ENCODE measurements around the gene HDHD3.

Gene HDHD3

DNA sequence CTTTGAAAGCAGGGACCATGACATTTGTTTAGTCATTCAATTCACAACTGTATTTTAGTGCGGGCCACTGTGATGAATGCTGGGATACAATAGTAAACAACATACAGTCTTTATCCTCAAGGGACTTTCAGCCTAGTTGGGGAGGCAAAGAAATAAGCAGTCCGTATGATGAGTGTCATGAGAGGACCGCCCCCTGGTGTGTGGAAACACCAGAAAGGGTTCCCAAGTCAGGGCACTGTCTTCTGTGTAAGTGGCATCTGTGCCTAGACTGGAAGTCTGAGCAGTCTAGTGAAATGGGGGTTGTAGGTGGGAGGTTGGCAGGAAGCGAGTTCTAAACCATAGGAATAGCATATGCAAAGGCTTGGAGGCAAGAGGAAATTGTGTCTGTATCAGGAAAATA, 40.6 kb upstream of the HDHD3 start:
- no peaks in the 10 kb centered on the region for H3K9me3 ChIP-seq (ENCODE audit: insufficient read depth, low read length)
- no peaks in the 10 kb centered on the region for H3F3A ChIP-seq (ENCODE audit: insufficient read depth)
- H3K27me3 ChIP-seq (ENCODE audit: low read length) = no peaks in the 10 kb centered on the region
- no peak overlapping the region for H3K27ac ChIP-seq (ENCODE audit: low read depth, low read length)
- H3K79me2 ChIP-seq (ENCODE audit: insufficient read depth, low read length) = no peaks in the 10 kb centered on the region
- H3K4me2 ChIP-seq (ENCODE audit: low read depth, low read length, poor library complexity, severe bottlenecking) = no peak overlapping the region
- H2AFZ ChIP-seq (ENCODE audit: low read depth, low read length, severe bottlenecking) = no peak overlapping the region
- no peak overlapping the region for H3K9ac ChIP-seq (ENCODE audit: low read length)
- no peaks in the 10 kb centered on the region for H3K9me2 ChIP-seq (replicated peaks; ENCODE audit: insufficient read depth, low read length)
- TF ChIP-seq, protein P1, sequence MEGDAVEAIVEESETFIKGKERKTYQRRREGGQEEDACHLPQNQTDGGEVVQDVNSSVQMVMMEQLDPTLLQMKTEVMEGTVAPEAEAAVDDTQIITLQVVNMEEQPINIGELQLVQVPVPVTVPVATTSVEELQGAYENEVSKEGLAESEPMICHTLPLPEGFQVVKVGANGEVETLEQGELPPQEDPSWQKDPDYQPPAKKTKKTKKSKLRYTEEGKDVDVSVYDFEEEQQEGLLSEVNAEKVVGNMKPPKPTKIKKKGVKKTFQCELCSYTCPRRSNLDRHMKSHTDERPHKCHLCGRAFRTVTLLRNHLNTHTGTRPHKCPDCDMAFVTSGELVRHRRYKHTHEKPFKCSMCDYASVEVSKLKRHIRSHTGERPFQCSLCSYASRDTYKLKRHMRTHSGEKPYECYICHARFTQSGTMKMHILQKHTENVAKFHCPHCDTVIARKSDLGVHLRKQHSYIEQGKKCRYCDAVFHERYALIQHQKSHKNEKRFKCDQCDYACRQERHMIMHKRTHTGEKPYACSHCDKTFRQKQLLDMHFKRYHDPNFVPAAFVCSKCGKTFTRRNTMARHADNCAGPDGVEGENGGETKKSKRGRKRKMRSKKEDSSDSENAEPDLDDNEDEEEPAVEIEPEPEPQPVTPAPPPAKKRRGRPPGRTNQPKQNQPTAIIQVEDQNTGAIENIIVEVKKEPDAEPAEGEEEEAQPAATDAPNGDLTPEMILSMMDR (IDR thresholded peaks at IDR 0.05; ENCODE audit: insufficient read depth, low read length, poor library complexity, severe bottlenecking) = no peak
- no peak for TF ChIP-seq EZH2phosphoT487 (conservative IDR thresholded peaks at IDR 0.05; ENCODE audit: low read length)
- H4K20me1 ChIP-seq (ENCODE audit: low read depth, low read length) = no peaks in the 10 kb centered on the region
- H3K36me3 ChIP-seq (ENCODE audit: low read length) = no peaks in the 10 kb centered on the region
- no peak overlapping the region for H3K4me3 ChIP-seq (ENCODE audit: insufficient read depth, low read length, poor library complexity, severe bottlenecking)

DNA sequence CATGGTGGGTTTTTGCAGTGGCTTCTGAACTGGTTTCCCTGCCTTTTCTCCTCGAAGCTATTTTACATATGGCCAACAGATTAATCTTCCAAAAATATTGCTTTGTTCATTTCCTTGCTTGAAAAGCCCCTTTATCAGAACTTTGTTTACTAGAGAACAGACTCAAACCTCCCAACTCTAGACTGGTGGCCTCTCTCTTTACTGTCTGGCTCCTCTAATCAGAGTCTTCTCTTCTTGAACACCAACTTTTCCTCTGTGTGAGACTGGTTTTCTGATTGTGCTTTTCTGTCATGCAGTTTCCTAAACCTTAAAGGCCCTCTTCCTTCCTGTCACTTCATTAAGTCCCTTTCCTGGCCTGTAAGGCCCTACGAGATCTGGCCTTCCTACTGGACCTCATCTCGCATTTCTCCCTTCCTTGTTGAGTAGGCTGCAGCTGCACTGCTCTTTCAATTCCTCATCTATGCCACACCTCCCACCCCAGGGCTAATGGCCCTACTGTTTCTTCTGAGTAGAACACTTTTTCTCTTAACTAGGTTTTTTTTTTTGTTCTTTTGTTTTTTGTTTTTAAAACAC, 39.4 kb upstream of the HDHD3 start:
- Histone ChIP-seq H3K4me2 (ENCODE audit: low read depth, low read length, poor library complexity, severe bottlenecking) (peak overlapping the region; percentile 25), H2AFZ (ENCODE audit: low read depth, low read length, severe bottlenecking) (peak overlapping the region; percentile 17), H3K9me2 (replicated peaks; ENCODE audit: insufficient read depth, low read length) (no peaks in the 10 kb centered on the region), H3F3A (ENCODE audit: insufficient read depth) (no peaks in the 10 kb centered on the region), H3K4me3 (ENCODE audit: insufficient read depth, low read length, poor library complexity, severe bottlenecking) (no peak overlapping the region), H3K27ac (ENCODE audit: low read depth, low read length) (peak overlapping the region; percentile 9; the same call in 1 of the 2 replicates), H3K9me3 (ENCODE audit: insufficient read depth, low read length) (no peaks in the 10 kb centered on the region), H3K9ac (ENCODE audit: low read length) (no peak overlapping the region), H3K36me3 (ENCODE audit: low read length) (no peaks in the 10 kb centered on the region), H3K27me3 (ENCODE audit: low read length) (no peaks in the 10 kb centered on the region), H3K79me2 (ENCODE audit: insufficient read depth, low read length) (no peaks in the 10 kb centered on the region), H4K20me1 (ENCODE audit: low read depth, low read length) (no peaks in the 10 kb centered on the region)
- TF ChIP-seq, protein P1 (IDR thresholded peaks at IDR 0.05; ENCODE audit: insufficient read depth, low read length, poor library complexity, severe bottlenecking) = no peak
- TF ChIP-seq EZH2phosphoT487 (conservative IDR thresholded peaks at IDR 0.05; ENCODE audit: low read length) = no peak

GRCh38 chr9:113410207-113410864, 33.5 kb upstream of the HDHD3 start, which contains the start of the genes C9orf43 and POLE3:
Gene C9orf43, plus strand, starts transcription at chr9:113410747. Its CDS starts 2,747 bp downstream, at chr9:113413494.
Gene POLE3, minus strand, starts transcription at chr9:113410675. Its CDS starts 382 bp downstream, at chr9:113410293.
- H3K4me2 ChIP-seq (ENCODE audit: low read depth, low read length, poor library complexity, severe bottlenecking) = peak within 1 kb of the TSS; percentile 73
- peak within 1 kb of the TSS; percentile 56 for H2AFZ ChIP-seq (ENCODE audit: low read depth, low read length, severe bottlenecking)
- peaks cover 9% of the 10 kb centered on the region; the same call in 1 of the 2 replicates for H3K36me3 ChIP-seq (ENCODE audit: low read length)
- peak within 1 kb of the TSS; percentile 88 for H3K4me3 ChIP-seq (ENCODE audit: insufficient read depth, low read length, poor library complexity, severe bottlenecking)
- peak within 1 kb of the TSS; percentile 87 for H3K9ac ChIP-seq (ENCODE audit: low read length)
- TF ChIP-seq EZH2phosphoT487 (conservative IDR thresholded peaks at IDR 0.05; ENCODE audit: low read length) = no peak
- TF ChIP-seq, protein P1 (IDR thresholded peaks at IDR 0.05; ENCODE audit: insufficient read depth, low read length, poor library complexity, severe bottlenecking) = no peak
- H3K9me3 ChIP-seq (ENCODE audit: insufficient read depth, low read length) = no peaks in the 10 kb centered on the region
- H3K27ac ChIP-seq (ENCODE audit: low read depth, low read length) = peak within 1 kb of the TSS; percentile 92
- peaks cover 28% of the 10 kb centered on the region for H3K79me2 ChIP-seq (ENCODE audit: insufficient read depth, low read length)
- peaks cover 19% of the 10 kb centered on the region for H3F3A ChIP-seq (ENCODE audit: insufficient read depth)
- H3K9me2 ChIP-seq (replicated peaks; ENCODE audit: insufficient read depth, low read length) = no peaks in the 10 kb centered on the region
- H4K20me1 ChIP-seq (ENCODE audit: low read depth, low read length) = no peaks in the 10 kb centered on the region
- no peaks in the 10 kb centered on the region for H3K27me3 ChIP-seq (ENCODE audit: low read length)

All from SU-DHL-6 (cell line).